ENCODE measurements around the gene MID1. TPM values are rescaled to one million over a fixed set of nuclear protein-coding genes. Genes with fewer than 3 reads are reported as not detected.

Gene MID1
- total RNA-seq, 1 donor from 2014 or later = 3.4 TPM

GRCh38 chrX:10477525-10477924 lies 142.9 kb downstream of the MID1 start:
- peak; percentile 23 for FAIRE-seq

GRCh38 chrX:10474913-10475568 lies 145.3 kb downstream of the MID1 start:
- DNase-seq (ENCODE audit: low read depth) (no peak), FAIRE-seq (no peak)
- Histone ChIP-seq H3K4me3 (ENCODE audit: low read depth, low read length) (no peak overlapping the region), H3K36me3 (ENCODE audit: control insufficient read depth, insufficient read depth, low read length) (peaks cover 3% of the 10 kb centered on the region), H3K27me3 (ENCODE audit: control insufficient read depth, insufficient read depth, low read length) (no peaks in the 10 kb centered on the region)
- TF ChIP-seq CTCF (IDR thresholded peaks at IDR 0.05; ENCODE audit: insufficient read depth, low read length, severe bottlenecking) = no peak

More at GRCh38 chrX:10477525-10477924, 142.9 kb downstream of the MID1 start:
- no peak overlapping the region for H3K4me3 ChIP-seq (ENCODE audit: low read depth, low read length)
- TF ChIP-seq CTCF (IDR thresholded peaks at IDR 0.05; ENCODE audit: insufficient read depth, low read length, severe bottlenecking) = no peak
- H3K36me3 ChIP-seq (ENCODE audit: control insufficient read depth, insufficient read depth, low read length) = peaks cover 2% of the 10 kb centered on the region
- no peaks in the 10 kb centered on the region for H3K27me3 ChIP-seq (ENCODE audit: control insufficient read depth, insufficient read depth, low read length)
- DNase-seq (ENCODE audit: low read depth) = no peak

GRCh38 chrX:10474510-10474909 lies 145.9 kb downstream of the MID1 start:
- no peaks in the 10 kb centered on the region for H3K27me3 ChIP-seq (ENCODE audit: control insufficient read depth, insufficient read depth, low read length)
- peaks cover 4% of the 10 kb centered on the region for H3K36me3 ChIP-seq (ENCODE audit: control insufficient read depth, insufficient read depth, low read length)
- no peak for TF ChIP-seq CTCF (IDR thresholded peaks at IDR 0.05; ENCODE audit: insufficient read depth, low read length, severe bottlenecking)
- FAIRE-seq (no peak), DNase-seq (ENCODE audit: low read depth) (no peak)
- no peak overlapping the region for H3K4me3 ChIP-seq (ENCODE audit: low read depth, low read length)

GRCh38 chrX:10471418-10471817 lies 149.0 kb downstream of the MID1 start:
- no peak for DNase-seq (ENCODE audit: low read depth)
- FAIRE-seq = no peak
- TF ChIP-seq CTCF (IDR thresholded peaks at IDR 0.05; ENCODE audit: insufficient read depth, low read length, severe bottlenecking) = no peak

GRCh38 chrX:10470009-10470408 lies 150.4 kb downstream of the MID1 start:
- H3K27me3 ChIP-seq (ENCODE audit: control insufficient read depth, insufficient read depth, low read length) = no peaks in the 10 kb centered on the region
- no peak overlapping the region for H3K4me3 ChIP-seq (ENCODE audit: low read depth, low read length)
- no peak for DNase-seq (ENCODE audit: low read depth)
- FAIRE-seq = no peak
- H3K36me3 ChIP-seq (ENCODE audit: control insufficient read depth, insufficient read depth, low read length) = peaks cover 5% of the 10 kb centered on the region
- TF ChIP-seq CTCF (IDR thresholded peaks at IDR 0.05; ENCODE audit: insufficient read depth, low read length, severe bottlenecking) = no peak

More at GRCh38 chrX:10471418-10471817, 149.0 kb downstream of the MID1 start:
- no peak overlapping the region for H3K4me3 ChIP-seq (ENCODE audit: low read depth, low read length)
- H3K27me3 ChIP-seq (ENCODE audit: control insufficient read depth, insufficient read depth, low read length) = no peaks in the 10 kb centered on the region
- peaks cover 4% of the 10 kb centered on the region for H3K36me3 ChIP-seq (ENCODE audit: control insufficient read depth, insufficient read depth, low read length)

GRCh38 chrX:10467793-10468192 lies 152.6 kb downstream of the MID1 start:
- no peaks in the 10 kb centered on the region for H3K27me3 ChIP-seq (ENCODE audit: control insufficient read depth, insufficient read depth, low read length)
- peaks cover 3% of the 10 kb centered on the region for H3K36me3 ChIP-seq (ENCODE audit: control insufficient read depth, insufficient read depth, low read length)
- H3K4me3 ChIP-seq (ENCODE audit: low read depth, low read length) = no peak overlapping the region
- DNase-seq (ENCODE audit: low read depth) (no peak), FAIRE-seq (no peak)
- no peak for TF ChIP-seq CTCF (IDR thresholded peaks at IDR 0.05; ENCODE audit: insufficient read depth, low read length, severe bottlenecking)
